GM18951 (cell line): ENCODE data around the gene SERPINA12.

Experiments
- POLR2A ChIP-seq: IDR thresholded peaks from 4 replicates; pipeline ENCODE4 v1.6.1; 2011; ENCODE audit warnings: mild to moderate bottlenecking; ENCODE audit not compliant: insufficient read length, insufficient read depth; ENCODE audit errors: extremely low read depth
- in situ Hi-C: fragments of 300-500 bp; cut with MboI; formaldehyde crosslinking; loops from one replicate; pipeline ENCODE4 v1.12.0; 2022; ENCODE audit warnings: low sequenced_read_pairs, mixed read lengths, inconsistent platforms; ENCODE audit not compliant: unreplicated experiment

Gene SERPINA12

DNA sequence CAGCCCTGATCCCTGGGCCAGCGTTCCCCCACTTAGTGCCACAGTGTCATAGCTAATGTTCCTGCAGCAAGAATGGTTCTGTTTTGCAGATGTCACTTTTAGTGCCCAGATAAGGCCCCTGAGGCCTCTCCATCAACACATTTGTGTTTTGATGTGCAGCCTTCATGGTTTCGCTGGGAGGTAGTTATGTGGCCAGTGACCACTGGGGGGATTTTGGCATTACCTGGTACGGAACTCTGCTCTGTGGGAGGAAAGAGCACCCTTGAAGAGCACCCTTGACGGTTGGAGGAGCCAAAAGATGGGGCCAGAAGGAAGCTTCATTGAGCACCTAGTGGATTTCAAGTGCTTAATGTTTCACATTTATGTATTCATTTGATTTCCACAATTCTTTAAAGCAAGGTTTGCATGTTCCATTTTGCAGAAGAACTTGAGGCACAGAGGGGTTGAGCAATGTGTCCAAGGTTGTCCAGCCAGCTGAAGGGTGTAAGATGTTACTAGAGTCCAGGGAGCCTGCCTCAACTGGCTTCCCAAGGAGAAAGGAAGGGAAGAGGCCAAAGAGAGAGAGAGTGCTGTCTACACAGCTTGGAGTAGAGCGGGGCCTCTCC is 69.7 kb downstream of the SERPINA12 start:
- in situ Hi-C loops = loop anchor here (10.0 kb wide), 1 partner anchor 105 kb away; no protein-coding TSS in a partner anchor
- no peak for TF ChIP-seq POLR2A
